ENCODE measurements around the gene BATF3. TPM values are rescaled to one million over a fixed set of nuclear protein-coding genes. Genes with fewer than 3 reads are reported as not detected.

BATF3 gene
- total RNA-seq, 1 experiment from 2014 or later = 2.1 TPM

GRCh38 chr1:212696721-212697331, 2.8 kb downstream of the BATF3 start:
- no peak overlapping the region for H2BK120ac ChIP-seq (ENCODE audit: low read depth, low read length, poor library complexity, severe bottlenecking)
- Mint-ChIP-seq H3K4me3 (no peak overlapping the region), H3K9me3 (0 out of 5 replicates have a peak, but pooled peaks cover 0 to 2% of the 10 kb centered on the region in 2 experiments), H3K27ac (no peak overlapping the region), H3K27me3 (ENCODE audit: low read depth) (peaks cover 78% of the 10 kb centered on the region), H3K36me3 (ENCODE audit: insufficient read depth in 1 of 3, low read depth in 3 of 3) (peaks cover 0 to 2% (median 0%) of the 10 kb centered on the region in 3 experiments; a peak in 1 of 7 replicates), H3K4me1 (peaks cover 12% of the 10 kb centered on the region in 2 experiments)
- no peak overlapping the region for H3K9ac ChIP-seq (ENCODE audit: extremely low read depth, insufficient read length, low read length)
- no peak overlapping the region for H2BK20ac ChIP-seq (ENCODE audit: low read depth, low read length, poor library complexity, severe bottlenecking)
- no peak overlapping the region for H3K4me2 ChIP-seq (ENCODE audit: insufficient read depth, insufficient read length, low read length)
- H3K9me3 ChIP-seq (ENCODE audit: control insufficient read depth, low read depth, low read length) = no peaks in the 10 kb centered on the region
- H3K18ac ChIP-seq (ENCODE audit: insufficient read length, low read depth, low read length) = no peak overlapping the region
- no peaks in the 10 kb centered on the region for H3K79me1 ChIP-seq (ENCODE audit: insufficient read depth, low read depth, low read length, poor library complexity, severe bottlenecking)
- H2AK5ac ChIP-seq (ENCODE audit: insufficient read length, low read length) = no peak overlapping the region
- no peak overlapping the region for H3K14ac ChIP-seq (ENCODE audit: insufficient read depth, low read length)
- H4K20me1 ChIP-seq (ENCODE audit: control insufficient read depth, insufficient read depth, insufficient read length) = no peaks in the 10 kb centered on the region
- H3K27ac ChIP-seq (ENCODE audit: insufficient read length, low read depth, low read length) = no peak overlapping the region
- H3K23me2 ChIP-seq (ENCODE audit: insufficient read length, low read depth, low read length, poor library complexity, severe bottlenecking) = peaks cover 6% of the 10 kb centered on the region
- H3T11ph ChIP-seq (ENCODE audit: low read length) = no peak overlapping the region
- no peak overlapping the region for H4K8ac ChIP-seq (replicated peaks; ENCODE audit: insufficient read length, low read depth, low read length)
- TF ChIP-seq CTCF (conservative IDR thresholded peaks at IDR 0.05) = no peak
- no peak overlapping the region for H3K4ac ChIP-seq (ENCODE audit: low read depth, low read length)
- H4K5ac ChIP-seq (ENCODE audit: insufficient read length, low read depth, low read length) = no peak overlapping the region
- H2AFZ ChIP-seq (ENCODE audit: low read length) = no peak overlapping the region
- H3K4me1 ChIP-seq (ENCODE audit: insufficient read depth, low read length) = no peaks in the 10 kb centered on the region
- H4K91ac ChIP-seq (ENCODE audit: insufficient read length, low read depth, low read length) = no peak overlapping the region
- no peak overlapping the region for H2BK12ac ChIP-seq (ENCODE audit: insufficient read length, low read depth, low read length)
- WGBS (ENCODE audit: extremely low coverage, insufficient read length, low lambda C conversion rate) = no CpG with 5 or more reads among the region's 13 CpGs
- H3K23ac ChIP-seq (ENCODE audit: insufficient read length, low read depth, low read length) = no peak overlapping the region
- DNase-seq = no peak
- H3K56ac ChIP-seq (ENCODE audit: insufficient read length, low read depth, low read length) = no peak overlapping the region
- no peak overlapping the region for H2BK15ac ChIP-seq (ENCODE audit: low read depth, low read length)
- no peak overlapping the region for H2BK5ac ChIP-seq (ENCODE audit: insufficient read length, low read length)
- peaks cover 25% of the 10 kb centered on the region for H3K27me3 ChIP-seq (ENCODE audit: insufficient read depth, low read length)
- no peaks in the 10 kb centered on the region for H3K79me2 ChIP-seq (ENCODE audit: insufficient read depth, low read length)
